Gastrocnemius medialis (tissue), 4 donors: ENCODE measurements around the gene ATP10B.

Experiments
- CTCF ChIP-seq, 5 experiments: fragments of 450-650 bp in 3 of 5; fragments of 200-600 bp in 2 of 5; sonication (generic) in 2 of 5; IDR thresholded peaks in 4 of 5; conservative IDR thresholded peaks in 1 of 5; 1 replicate in 4 of 5; 2 replicates in 1 of 5; pipeline ENCODE4 v1.5.1; 2016 to 2019; ENCODE audit warnings: antibody characterized with exemption in 5 of 5, mild to moderate bottlenecking in 3 of 5, moderate library complexity in 3 of 5
- POLR2A ChIP-seq, 2 donors: fragments of 450-650 bp; IDR thresholded peaks; one replicate each; pipeline ENCODE4 v1.6.1; 2017; ENCODE audit warnings: antibody characterized with exemption in 2 of 2, mild to moderate bottlenecking in 2 of 2, moderate library complexity in 2 of 2

GRCh38 chr5:160605266-160605665 lies 246.7 kb downstream of the ATP10B start:
- TF ChIP-seq CTCF (IDR thresholded peaks at IDR 0.05 in 4 of 5, conservative IDR thresholded peaks at IDR 0.05 in 1 of 5) (no peak), POLR2A (IDR thresholded peaks at IDR 0.05) (no peak)
